HepG2 (cell line): ENCODE results near the gene CLPTM1L. TPM values are rescaled to one million over a fixed set of nuclear protein-coding genes. Genes with fewer than 3 reads are reported as not detected.
A peak's percentile ranks its signal among the peaks of the same experiment; 100 is the strongest.

Source experiments
- ATAC-seq: fragments of 200-7000 bp; cut with Tn5 transposase; 3 replicates; pipeline ENCODE4 v1.9.1; 2020; ENCODE audit warnings: mild to moderate bottlenecking, moderate library complexity
- BruUV-seq: library from RNA; stranded (reverse); fragments of 400-500 nt; replicated peaks from 2 replicates; lab custom pipeline; 2021; lab: Mats Ljungman, UMichigan
- CTCF ChIA-PET: fragments of 300-600 bp; formaldehyde crosslinking; extraction: SDS; loops from one replicate; lab custom pipeline; 2021; ENCODE audit warnings: low total read pairs, inconsistent platforms, low intra/inter-chr PET ratio; lab: Yijun Ruan, JAX
- POLR2A ChIA-PET: fragments of 350-600 bp; sonication (Branson Sonifier 250); formaldehyde crosslinking; loops from one replicate; lab custom pipeline; 2020; ENCODE audit warnings: antibody characterized with exemption, inconsistent platforms; lab: Yijun Ruan, JAX
- DNase-seq: peaks from one replicate; pipeline ENCODE4 v3.0.0-alpha.2; 2015; ENCODE audit warnings: low spot score
- FAIRE-seq: peaks from 3 replicates; lab custom pipeline; 2011; peaks lifted over from hg19 to GRCh38; lab: Jason Lieb, UNC
- H2AFZ ChIP-seq: one replicate; pipeline ENCODE4 v1.6.1; 2011; ENCODE audit warnings: low read length, inconsistent platforms
- H3K27ac ChIP-seq: fragments of 300-600 bp; 3 replicates; pipeline ENCODE4 v1.8.0; 2011; ENCODE audit warnings: mixed run types, mild to moderate bottlenecking, mixed read lengths, low read length, inconsistent platforms; ENCODE audit not compliant: insufficient read depth; ENCODE audit errors: extremely low read length
- H3K27me3 ChIP-seq, 2 experiments: fragments of 200-600 bp in 1 of 2; 2 replicates in 1 of 2; 3 replicates in 1 of 2; pipeline versions ENCODE4 v1.6.0 to v1.8.0; 2011; ENCODE audit warnings: low read length in 2 of 2, mild to moderate bottlenecking in 2 of 2, moderate library complexity in 2 of 2, inconsistent platforms in 1 of 2; ENCODE audit not compliant: insufficient read depth in 2 of 2, control insufficient read depth in 1 of 2
- H3K36me3 ChIP-seq, 2 experiments: fragments of 200-600 bp in 1 of 2; replicated peaks in 1 of 2; 2 replicates in 1 of 2; 3 replicates in 1 of 2; pipeline versions ENCODE4 v1.5.1 to v1.8.0; 2011; ENCODE audit warnings: low read length in 2 of 2, inconsistent platforms in 1 of 2; ENCODE audit not compliant: insufficient read depth in 2 of 2, control insufficient read depth in 1 of 2
- H3K4me1 ChIP-seq: 2 replicates; pipeline ENCODE4 v1.5.1; 2012; ENCODE audit warnings: low read length, inconsistent platforms; ENCODE audit not compliant: insufficient read depth
- H3K4me2 ChIP-seq: 2 replicates; pipeline ENCODE4 v1.6.0; 2011; ENCODE audit warnings: low read depth, low read length, inconsistent platforms
- H3K4me3 ChIP-seq, 3 experiments: fragments of 200-600 bp in 1 of 3; sonication (generic), shearing (Covaris generic) in 1 of 3; replicated peaks in 1 of 3; 2 replicates each; pipeline ENCODE4 v1.5.1; 2011 to 2016; ENCODE audit warnings: low read length in 3 of 3, inconsistent platforms in 2 of 3, low read depth in 2 of 3, mild to moderate bottlenecking in 2 of 3, control low read depth in 1 of 3, mixed read lengths in 1 of 3; ENCODE audit not compliant: insufficient read depth in 1 of 3
- H3K79me2 ChIP-seq: one replicate; pipeline ENCODE4 v1.6.1; 2011; ENCODE audit warnings: low read length, inconsistent platforms; ENCODE audit not compliant: insufficient read depth
- H3K9ac ChIP-seq: 2 replicates; pipeline ENCODE4 v1.6.0; 2011; ENCODE audit warnings: mild to moderate bottlenecking, low read depth, low read length, inconsistent platforms; ENCODE audit not compliant: insufficient read depth
- H3K9me3 ChIP-seq: 2 replicates; pipeline ENCODE4 v1.5.1; 2012; ENCODE audit warnings: mild to moderate bottlenecking, low read length
- H4K20me1 ChIP-seq: 2 replicates; pipeline ENCODE4 v1.6.0; 2011; ENCODE audit warnings: inconsistent platforms, mild to moderate bottlenecking, low read length, moderate library complexity; ENCODE audit not compliant: insufficient read depth
- FOXK2 ChIP-seq: fragments of 450-650 bp; IDR thresholded peaks from 2 replicates; pipeline ENCODE4 v1.6.1; 2016
- KLF9 ChIP-seq: IDR thresholded peaks from 2 replicates; pipeline ENCODE4 v1.6.1; 2016; ENCODE audit warnings: low read depth
- SPEN ChIP-seq: sonication (generic); formaldehyde crosslinking; IDR thresholded peaks from 2 replicates; pipeline ENCODE4 v1.5.1; 2020; ENCODE audit warnings: low read depth, mild to moderate bottlenecking, missing genetic modification reagents
- STAG1 ChIP-seq: sonication (generic); formaldehyde crosslinking; IDR thresholded peaks from 2 replicates; pipeline ENCODE4 v1.4.0; 2020; ENCODE audit warnings: missing genetic modification reagents
- TBX2 ChIP-seq: sonication (generic); formaldehyde crosslinking; IDR thresholded peaks from 2 replicates; pipeline ENCODE4 v1.5.0; 2020; ENCODE audit warnings: missing genetic modification reagents, mild to moderate bottlenecking, borderline replicate concordance
- ZNF263 ChIP-seq: sonication (generic); formaldehyde crosslinking; IDR thresholded peaks from 2 replicates; pipeline ENCODE4 v1.4.0; 2020; ENCODE audit warnings: missing genetic modification reagents
- ZNF546 ChIP-seq: sonication (generic); formaldehyde crosslinking; conservative IDR thresholded peaks from 2 replicates; pipeline ENCODE4 v1.8.1; 2023; ENCODE audit warnings: mild to moderate bottlenecking, missing genetic modification reagents
- ZNF577 ChIP-seq: sonication (generic); formaldehyde crosslinking; IDR thresholded peaks from 2 replicates; pipeline ENCODE4 v1.4.0; 2020; ENCODE audit warnings: mild to moderate bottlenecking, low read depth, missing genetic modification reagents, borderline replicate concordance
- WGBS: methylation state at CpG from one replicate; pipeline ENCODE4 v1.1.6; 2017; ENCODE audit warnings: low lambda C conversion rate; 5-methylcytosine and 5-hydroxymethylcytosine counted together
- in situ Hi-C: cut with HindIII; loops from 2 replicates; pipeline ENCODE4 v1.10.0; 2017; ENCODE audit warnings: low pct_unique_long_range_greater_than_20kb; ENCODE audit not compliant: extremely low pct_ligation_motif_present
- intact Hi-C: fragments of 100-400 bp; cut with micrococcal nuclease; formaldehyde crosslinking; loops from one replicate; pipeline ENCODE4 v1.10.0; 2022; ENCODE audit not compliant: unreplicated experiment
- polyA plus RNA-seq, 8 experiments: library from polyadenylated mRNA; depleted of rRNA in 3 of 8; stranded (reverse) in 7 of 8; unstranded in 1 of 8; fragments of >200 nt; fragmentation: Illumina TruSeq in 4 of 8; extraction: Trizol in 4 of 8; gene quantifications; 2 replicates each; pipeline versions ENCODE4 v1.2.1 to v1.2.3, GENCODE V29; 2011 to 2016; ENCODE audit warnings: low read depth in 4 of 8, missing spikeins in 1 of 8, mixed read lengths in 1 of 8; ENCODE audit not compliant: insufficient read depth in 1 of 8
- total RNA-seq, 5 experiments: library from RNA; depleted of rRNA; stranded (reverse); fragments of >200 nt; fragmentation: Illumina TruSeq; extraction: Trizol; gene quantifications; 2 replicates each; pipeline ENCODE4 v1.2.3, GENCODE V29; 2016; ENCODE audit warnings: low read depth in 1 of 5
- TF ChIP-seq, protein P1 (sequence below): sonication (generic); formaldehyde crosslinking; IDR thresholded peaks from 2 replicates; pipeline ENCODE4 v1.4.0; 2020; ENCODE audit warnings: mild to moderate bottlenecking, low read depth, missing genetic modification reagents
- TF ChIP-seq, protein P2 (sequence below): sonication (generic); formaldehyde crosslinking; IDR thresholded peaks from 2 replicates; pipeline ENCODE4 v1.5.0; 2020; ENCODE audit warnings: mild to moderate bottlenecking, missing genetic modification reagents, moderate library complexity

CLPTM1L gene
- total and polyA plus RNA-seq, 2 of the 13 experiments (the other 11 are each of a cell fraction or from before 2014, with no cell fraction given), result 80.3 to 124 TPM

- no peak for TF ChIP-seq ZNF577 (CRISPR knock-in tag)
- TF ChIP-seq, protein P1, sequence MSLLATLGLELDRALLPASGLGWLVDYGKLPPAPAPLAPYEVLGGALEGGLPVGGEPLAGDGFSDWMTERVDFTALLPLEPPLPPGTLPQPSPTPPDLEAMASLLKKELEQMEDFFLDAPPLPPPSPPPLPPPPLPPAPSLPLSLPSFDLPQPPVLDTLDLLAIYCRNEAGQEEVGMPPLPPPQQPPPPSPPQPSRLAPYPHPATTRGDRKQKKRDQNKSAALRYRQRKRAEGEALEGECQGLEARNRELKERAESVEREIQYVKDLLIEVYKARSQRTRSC, result no peak
These were observed 19.3 kb upstream of the CLPTM1L start (continued) for GRCh38 chr5:1364211-1364610.

GRCh38 chr5:1363581-1363980 is 18.7 kb upstream of the CLPTM1L start:
- DNase-seq (no peak), FAIRE-seq (no peak), ATAC-seq (no peak)
- ChIA-PET CTCF (no interaction called here), POLR2A (no interaction called here)
- Histone ChIP-seq H3K79me2 (no peaks in the 10 kb centered on the region), H3K27me3 (peaks cover 8 to 69% of the 10 kb centered on the region in 2 experiments; a peak in 4 of 5 replicates), H3K4me3 (no peak overlapping the region), H3K9ac (no peak overlapping the region), H3K9me3 (no peaks in the 10 kb centered on the region), H3K27ac (no peak overlapping the region), H3K4me1 (no peaks in the 10 kb centered on the region), H3K4me2 (no peak overlapping the region), H2AFZ (no peak overlapping the region), H4K20me1 (no peaks in the 10 kb centered on the region), H3K36me3 (no peaks in the 10 kb centered on the region)
- BruUV-seq, result no TSS peak
- intact Hi-C loops, result no loop called here
- TF ChIP-seq ZNF546 (CRISPR knock-in tag), result no peak
- 59% methylated on average over 11 of the region's 16 CpGs for WGBS
- in situ Hi-C loops, result no loop called here

GRCh38 chr5:1363160-1363559 is 18.3 kb upstream of the CLPTM1L start:
- Histone ChIP-seq H3K36me3 (no peaks in the 10 kb centered on the region), H3K9me3 (no peaks in the 10 kb centered on the region), H3K9ac (no peak overlapping the region), H3K4me3 (no peak overlapping the region), H3K79me2 (no peaks in the 10 kb centered on the region), H3K27ac (no peak overlapping the region), H4K20me1 (no peaks in the 10 kb centered on the region), H3K27me3 (peaks cover 8 to 73% of the 10 kb centered on the region in 2 experiments; a peak in 4 of 5 replicates), H3K4me2 (no peak overlapping the region), H3K4me1 (no peaks in the 10 kb centered on the region), H2AFZ (no peak overlapping the region)
- no TSS peak for BruUV-seq
- intact Hi-C loops (no loop called here), in situ Hi-C loops (no loop called here)
- FAIRE-seq, result no peak
- TF ChIP-seq SPEN (CRISPR knock-in tag) (no peak), STAG1 (peak; percentile 15; the same call in 1 of the 2 replicates), TBX2 (no peak), KLF9 (CRISPR knock-in tag) (no peak), ZNF263 (peak; percentile 31; the same call in 1 of the 2 replicates), FOXK2 (no peak)
- TF ChIP-seq, protein P2, sequence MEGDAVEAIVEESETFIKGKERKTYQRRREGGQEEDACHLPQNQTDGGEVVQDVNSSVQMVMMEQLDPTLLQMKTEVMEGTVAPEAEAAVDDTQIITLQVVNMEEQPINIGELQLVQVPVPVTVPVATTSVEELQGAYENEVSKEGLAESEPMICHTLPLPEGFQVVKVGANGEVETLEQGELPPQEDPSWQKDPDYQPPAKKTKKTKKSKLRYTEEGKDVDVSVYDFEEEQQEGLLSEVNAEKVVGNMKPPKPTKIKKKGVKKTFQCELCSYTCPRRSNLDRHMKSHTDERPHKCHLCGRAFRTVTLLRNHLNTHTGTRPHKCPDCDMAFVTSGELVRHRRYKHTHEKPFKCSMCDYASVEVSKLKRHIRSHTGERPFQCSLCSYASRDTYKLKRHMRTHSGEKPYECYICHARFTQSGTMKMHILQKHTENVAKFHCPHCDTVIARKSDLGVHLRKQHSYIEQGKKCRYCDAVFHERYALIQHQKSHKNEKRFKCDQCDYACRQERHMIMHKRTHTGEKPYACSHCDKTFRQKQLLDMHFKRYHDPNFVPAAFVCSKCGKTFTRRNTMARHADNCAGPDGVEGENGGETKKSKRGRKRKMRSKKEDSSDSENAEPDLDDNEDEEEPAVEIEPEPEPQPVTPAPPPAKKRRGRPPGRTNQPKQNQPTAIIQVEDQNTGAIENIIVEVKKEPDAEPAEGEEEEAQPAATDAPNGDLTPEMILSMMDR (CRISPR knock-in tag), result peak; percentile 30
- 0% methylated on average over 1 of the region's 6 CpGs for WGBS
- ChIA-PET CTCF (no interaction called here), POLR2A (no interaction called here)
- DNase-seq, result no peak
- peak; percentile 86 for ATAC-seq
